Esophagus muscularis mucosa (tissue), 4 donors: ENCODE data around the gene SLFN11. TPM values are rescaled to one million over a fixed set of nuclear protein-coding genes. Genes with fewer than 3 reads are reported as not detected.
"Not testable (repeated sequence)": the region's sequence is repeated elsewhere in the genome, so short reads cannot be mapped to it uniquely, and the experiment has no call there.

Experiments
- DNase-seq: peaks from one replicate; pipeline ENCODE4 v3.0.0-alpha.2; 2017; ENCODE audit errors: extremely low spot score
- H3K27ac ChIP-seq, 4 donors: fragments of 200-600 bp; sonication (generic); replicated peaks in 1 of 4; 1 replicate in 3 of 4; 2 replicates in 1 of 4; pipeline ENCODE4 v1.5.1; 2016 to 2019; ENCODE audit warnings: mild to moderate bottlenecking in 1 of 4
- H3K27me3 ChIP-seq, 4 donors: fragments of 200-600 bp; sonication (generic); one replicate each; pipeline versions ENCODE4 v1.5.1 to v1.6.0; 2016 to 2019
- H3K36me3 ChIP-seq, 4 donors: fragments of 200-600 bp; sonication (generic); one replicate each; pipeline ENCODE4 v1.5.1; 2016 to 2019
- H3K4me1 ChIP-seq, 4 donors: fragments of 200-600 bp; sonication (generic); one replicate each; pipeline ENCODE4 v1.5.1; 2016 to 2019
- H3K4me3 ChIP-seq, 4 donors: fragments of 200-600 bp; sonication (generic); 1 replicate in 2 of 4; 2 replicates in 2 of 4; pipeline ENCODE4 v1.5.1; 2016 to 2019; ENCODE audit warnings: mild to moderate bottlenecking in 4 of 4, moderate library complexity in 1 of 4
- H3K9me3 ChIP-seq, 4 donors: fragments of 200-600 bp; sonication (generic); 1 replicate in 3 of 4; 2 replicates in 1 of 4; pipeline ENCODE4 v1.5.1; 2016 to 2019
- CTCF ChIP-seq, 3 experiments: fragments of 200-600 bp in 2 of 3; fragments of 450-650 bp in 1 of 3; sonication (generic) in 2 of 3; IDR thresholded peaks; one replicate each; pipeline ENCODE4 v1.5.1; 2017 to 2019; ENCODE audit warnings: antibody characterized with exemption in 3 of 3, mild to moderate bottlenecking in 2 of 3, moderate library complexity in 1 of 3
- EP300 ChIP-seq: sonication (generic); formaldehyde crosslinking; IDR thresholded peaks from one replicate; pipeline ENCODE4 v1.6.1; 2017; ENCODE audit warnings: antibody characterized with exemption
- POLR2A ChIP-seq: fragments of 450-650 bp; IDR thresholded peaks from one replicate; pipeline ENCODE4 v1.6.1; 2017; ENCODE audit warnings: antibody characterized with exemption, moderate library complexity, mild to moderate bottlenecking, low read depth
- POLR2AphosphoS5 ChIP-seq, 2 donors: sonication (generic); formaldehyde crosslinking; IDR thresholded peaks; one replicate each; pipeline ENCODE4 v1.6.1; 2017; ENCODE audit warnings: antibody characterized with exemption in 2 of 2
- WGBS: methylation state at CpG from one replicate; pipeline ENCODE4 v1.1.5; 2018; 5-methylcytosine and 5-hydroxymethylcytosine counted together
- intact Hi-C: fragments of 100-400 bp; cut with DNase I; formaldehyde crosslinking; loops from one replicate; pipeline ENCODE4 v1.15.1; 2023
- total RNA-seq, 4 donors: library from RNA; depleted of rRNA; stranded (reverse); fragments of >200 nt; gene quantifications; one replicate each; pipeline versions ENCODE4 v1.1.0 to v1.2.1, GENCODE V29; 2016

Gene SLFN11
- total RNA-seq, 4 donors from 2014 or later: 16.2 to 30.5 (median 22.7) TPM

GRCh38 chr17:35406568-35406967 lies 33.1 kb upstream of the SLFN11 start:
- Histone ChIP-seq H3K36me3 (peaks cover 4 to 39% (median 28%) of the 10 kb centered on the region in 4 donors), H3K27me3 (no peaks in the 10 kb centered on the region), H3K9me3 (no peaks in the 10 kb centered on the region), H3K27ac (no peak overlapping the region), H3K4me3 (no peak overlapping the region), H3K4me1 (no peaks in the 10 kb centered on the region)
- TF ChIP-seq POLR2AphosphoS5 (IDR thresholded peaks at IDR 0.05) (no peak), CTCF (IDR thresholded peaks at IDR 0.05) (no peak), EP300 (no peak), POLR2A (no peak)
- intact Hi-C loops: no loop called here
- 92% methylated on average over 1 of the region's 1 CpG for WGBS
- no peak for DNase-seq

DNA sequence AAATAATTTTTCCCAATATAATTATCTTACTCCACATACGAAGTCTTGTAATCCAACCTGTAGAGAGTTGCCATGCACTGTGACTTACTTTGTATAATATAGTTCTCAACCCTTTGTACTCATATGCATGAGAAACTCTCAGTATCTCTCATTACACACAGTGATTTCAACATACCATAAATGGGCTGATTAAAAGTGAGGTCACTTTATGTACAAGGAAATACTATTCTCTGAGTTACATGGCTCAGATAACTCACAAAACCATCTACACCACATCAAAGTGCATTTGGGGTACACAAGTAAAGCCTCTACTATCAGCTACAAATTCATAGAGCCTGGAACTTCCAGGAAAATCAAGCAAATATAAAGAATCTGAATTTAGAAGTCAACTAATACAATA lies 30.9 kb upstream of the SLFN11 start:
- intact Hi-C loops: no loop called here
- WGBS: 90% methylated on average over 1 of the region's 1 CpG
- no peak overlapping the region for H3K27ac ChIP-seq

GRCh38 chr17:35393783-35394182 lies 20.4 kb upstream of the SLFN11 start:
- H3K27ac ChIP-seq, H3K9me3 ChIP-seq, H3K27me3 ChIP-seq, DNase-seq, intact Hi-C loops, H3K4me3 ChIP-seq, H3K36me3 ChIP-seq, H3K4me1 ChIP-seq: not testable (repeated sequence)
- 88% methylated on average over 13 of the region's 13 CpGs for WGBS

More for the DNA sequence above, 30.9 kb upstream of the SLFN11 start:
- Histone ChIP-seq H3K4me3 (no peak overlapping the region), H3K9me3 (no peaks in the 10 kb centered on the region), H3K4me1 (no peaks in the 10 kb centered on the region), H3K36me3 (peaks cover 0 to 21% (median 10%) of the 10 kb centered on the region in 4 donors), H3K27me3 (no peaks in the 10 kb centered on the region)
- DNase-seq: no peak
- TF ChIP-seq POLR2AphosphoS5 (IDR thresholded peaks at IDR 0.05) (no peak), POLR2A (no peak), EP300 (no peak), CTCF (IDR thresholded peaks at IDR 0.05) (no peak)

GRCh38 chr17:35390663-35391062 lies 17.2 kb upstream of the SLFN11 start:
- WGBS: 42% methylated on average over 2 of the region's 2 CpGs

DNA sequence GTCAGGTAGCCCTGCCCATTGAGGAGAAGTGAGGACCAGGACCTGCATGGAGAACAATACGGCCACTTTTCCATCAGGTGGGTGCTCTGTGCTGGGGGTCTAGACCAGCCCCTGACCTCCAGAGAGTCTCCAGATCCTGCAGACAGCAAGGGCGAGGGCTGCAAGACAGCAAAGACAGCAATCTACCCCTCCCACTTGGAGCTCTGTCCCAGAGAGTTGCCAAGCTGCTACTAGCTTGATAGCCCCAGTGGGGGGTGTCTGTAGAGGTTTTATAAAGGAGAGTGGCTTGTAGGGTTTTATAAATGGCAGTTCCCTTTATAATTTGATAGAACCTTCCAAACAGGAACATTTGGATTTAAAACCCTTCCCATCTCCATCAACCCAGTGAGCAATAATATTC lies 16.7 kb upstream of the SLFN11 start:
- peaks cover 0 to 3% (median 0%) of the 10 kb centered on the region in 4 donors for H3K9me3 ChIP-seq
- no peak overlapping the region for H3K4me3 ChIP-seq
- no peaks in the 10 kb centered on the region for H3K27me3 ChIP-seq
- H3K36me3 ChIP-seq: no peaks in the 10 kb centered on the region
- no peaks in the 10 kb centered on the region for H3K4me1 ChIP-seq
- DNase-seq: no peak
- intact Hi-C loops: no loop called here
- no peak for TF ChIP-seq CTCF (IDR thresholded peaks at IDR 0.05)
- TF ChIP-seq POLR2A: no peak
- no peak for TF ChIP-seq POLR2AphosphoS5 (IDR thresholded peaks at IDR 0.05)
- no peak for TF ChIP-seq EP300
- WGBS: 100% methylated on average over 1 of the region's 2 CpGs
- no peak overlapping the region for H3K27ac ChIP-seq

More at GRCh38 chr17:35390663-35391062, 17.2 kb upstream of the SLFN11 start:
- no peaks in the 10 kb centered on the region for H3K27me3 ChIP-seq
- H3K9me3 ChIP-seq: peaks cover 0 to 3% (median 0%) of the 10 kb centered on the region in 4 donors
- no peak overlapping the region for H3K27ac ChIP-seq
- no peaks in the 10 kb centered on the region for H3K36me3 ChIP-seq
- H3K4me3 ChIP-seq: no peak overlapping the region
- no peak for DNase-seq
- no peak for TF ChIP-seq CTCF (IDR thresholded peaks at IDR 0.05)
- no peak for TF ChIP-seq POLR2A
- TF ChIP-seq EP300: no peak
- no peak for TF ChIP-seq POLR2AphosphoS5 (IDR thresholded peaks at IDR 0.05)
- H3K4me1 ChIP-seq: no peaks in the 10 kb centered on the region
- intact Hi-C loops: no loop called here
